Tibial nerve (tissue), 4 donors: Measurements from ENCODE around the gene GNG7.

Experiments
- CTCF ChIP-seq, 5 experiments: fragments of 200-600 bp in 3 of 5; fragments of 450-650 bp in 2 of 5; sonication (generic) in 3 of 5; IDR thresholded peaks; one replicate each; pipeline ENCODE4 v1.5.1; 2016 to 2019; ENCODE audit warnings: antibody characterized with exemption in 5 of 5, mild to moderate bottlenecking in 3 of 5, moderate library complexity in 2 of 5
- EP300 ChIP-seq, 2 donors: sonication (generic); formaldehyde crosslinking; IDR thresholded peaks; one replicate each; pipeline ENCODE4 v1.6.1; 2017; ENCODE audit warnings: antibody characterized with exemption in 2 of 2, mild to moderate bottlenecking in 1 of 2
- POLR2A ChIP-seq, 2 donors: fragments of 450-650 bp; IDR thresholded peaks; one replicate each; pipeline ENCODE4 v1.6.1; 2017; ENCODE audit warnings: antibody characterized with exemption in 2 of 2, mild to moderate bottlenecking in 2 of 2, moderate library complexity in 2 of 2

- TF ChIP-seq CTCF (IDR thresholded peaks at IDR 0.05) (no peak), POLR2A (IDR thresholded peaks at IDR 0.05) (no peak), EP300 (IDR thresholded peaks at IDR 0.05) (peak; percentile 25 to 53)
Measured at GRCh38 chr19:2588081-2588777, 114.3 kb downstream of the GNG7 start.
